Measurements from ENCODE around the gene PHTF2. TPM values are rescaled to one million over a fixed set of nuclear protein-coding genes. Genes with fewer than 3 reads are reported as not detected.

The PHTF2 gene
- polyA plus RNA-seq, 1 experiment: 60.1 TPM

GRCh38 chr7:77802557-77803405 is 4.2 kb downstream of the PHTF2 start:
- Histone ChIP-seq H3K4me3 (ENCODE audit: low read depth, low read length) (no peak overlapping the region), H3K27ac (ENCODE audit: low read depth, low read length) (no peak overlapping the region), H3K27me3 (ENCODE audit: control insufficient read depth, insufficient read depth, low read length) (no peaks in the 10 kb centered on the region), H3K9me3 (ENCODE audit: control insufficient read depth, insufficient read depth, low read length) (peaks cover 4% of the 10 kb centered on the region)
- ChIA-PET CTCF (no interaction called here), POLR2A (no interaction called here)
- DNase-seq (ENCODE audit: low read depth, low spot score): no peak
- no peak for TF ChIP-seq CTCF (IDR thresholded peaks at IDR 0.05; ENCODE audit: low read depth, low read length)

- Histone ChIP-seq H3K4me3 (ENCODE audit: low read depth, low read length) (no peak overlapping the region), H3K27me3 (ENCODE audit: control insufficient read depth, insufficient read depth, low read length) (no peaks in the 10 kb centered on the region), H3K9me3 (ENCODE audit: control insufficient read depth, insufficient read depth, low read length) (peaks cover 4% of the 10 kb centered on the region; the same call in 1 of the 2 replicates), H3K27ac (ENCODE audit: low read depth, low read length) (no peak overlapping the region)
- TF ChIP-seq CTCF (IDR thresholded peaks at IDR 0.05; ENCODE audit: low read depth, low read length): no peak
- ChIA-PET CTCF (no interaction called here), POLR2A (no interaction called here)
- no peak for DNase-seq (ENCODE audit: low read depth, low spot score)
Observed at GRCh38 chr7:77806425-77806824, 7.9 kb downstream of the PHTF2 start.

GRCh38 chr7:77808517-77808916 is 9.9 kb downstream of the PHTF2 start:
- ChIA-PET CTCF (no interaction called here), POLR2A (no interaction called here)
- DNase-seq (ENCODE audit: low read depth, low spot score): no peak
- H3K27ac ChIP-seq (ENCODE audit: low read depth, low read length): no peak overlapping the region
- TF ChIP-seq CTCF (IDR thresholded peaks at IDR 0.05; ENCODE audit: low read depth, low read length): no peak
- peaks cover 4% of the 10 kb centered on the region; the same call in 1 of the 2 replicates for H3K9me3 ChIP-seq (ENCODE audit: control insufficient read depth, insufficient read depth, low read length)
- no peak overlapping the region for H3K4me3 ChIP-seq (ENCODE audit: low read depth, low read length)
- H3K27me3 ChIP-seq (ENCODE audit: control insufficient read depth, insufficient read depth, low read length): no peaks in the 10 kb centered on the region

- TF ChIP-seq CTCF (IDR thresholded peaks at IDR 0.05; ENCODE audit: low read depth, low read length): no peak
- H3K9me3 ChIP-seq (ENCODE audit: control insufficient read depth, insufficient read depth, low read length): peaks cover 3% of the 10 kb centered on the region; the same call in 1 of the 2 replicates
- no peak overlapping the region for H3K27ac ChIP-seq (ENCODE audit: low read depth, low read length)
- CTCF ChIA-PET: interaction anchor here (1.3 kb wide), 1 partner anchor 160 kb away, joined by 6 read pairs; no protein-coding TSS in a partner anchor
- no peak overlapping the region for H3K4me3 ChIP-seq (ENCODE audit: low read depth, low read length)
- DNase-seq (ENCODE audit: low read depth, low spot score): no peak
- H3K27me3 ChIP-seq (ENCODE audit: control insufficient read depth, insufficient read depth, low read length): no peaks in the 10 kb centered on the region
- POLR2A ChIA-PET: no interaction called here
Observed at GRCh38 chr7:77811516-77812289, 13.1 kb downstream of the PHTF2 start.
